Activated naive CD4-positive, alpha-beta T cell treated with anti-CD3 and anti-CD28 coated beads, Interleukin-2, amount 10 ng/mL, durations not matched to agents 7 days and 5 days (primary cell): ENCODE measurements around the gene PLS3.

Experiments
- CTCF ChIA-PET: fragments of 350-600 bp; sonication (Branson Sonifier 250); formaldehyde crosslinking; loops from one replicate; lab custom pipeline; 2021; ENCODE audit warnings: antibody characterized with exemption; lab: Charles Lee
- DNase-seq: peaks from one replicate; pipeline ENCODE4 v3.0.0-alpha.2; 2020
- H3K27ac Mint-ChIP-seq: one replicate; pipeline ENCODE4 v1.8.0; 2021; ENCODE audit warnings: mild to moderate bottlenecking, moderate library complexity, mixed read lengths
- H3K27me3 Mint-ChIP-seq: one replicate; pipeline ENCODE4 v1.8.0; 2021; ENCODE audit warnings: mild to moderate bottlenecking, mixed read lengths
- H3K36me3 Mint-ChIP-seq: one replicate; pipeline ENCODE4 v1.8.0; 2021; ENCODE audit warnings: mixed read lengths
- H3K4me1 Mint-ChIP-seq: one replicate; pipeline ENCODE4 v1.8.0; 2021; ENCODE audit warnings: mixed read lengths
- H3K4me3 Mint-ChIP-seq: one replicate; pipeline ENCODE4 v1.8.0; 2021; ENCODE audit warnings: mild to moderate bottlenecking, moderate library complexity, mixed read lengths
- H3K9me3 Mint-ChIP-seq: one replicate; pipeline ENCODE4 v1.8.0; 2021; ENCODE audit warnings: mixed read lengths

PLS3 gene

GRCh38 chrX:115582616-115583495 is 21.9 kb downstream of the PLS3 start:
- Mint-ChIP-seq H3K27me3 (no peaks in the 10 kb centered on the region), H3K9me3 (no peaks in the 10 kb centered on the region), H3K36me3 (no peaks in the 10 kb centered on the region), H3K4me1 (no peaks in the 10 kb centered on the region), H3K27ac (no peak overlapping the region), H3K4me3 (no peak overlapping the region)
- no peak for DNase-seq
- CTCF ChIA-PET, result no interaction called here

DNA sequence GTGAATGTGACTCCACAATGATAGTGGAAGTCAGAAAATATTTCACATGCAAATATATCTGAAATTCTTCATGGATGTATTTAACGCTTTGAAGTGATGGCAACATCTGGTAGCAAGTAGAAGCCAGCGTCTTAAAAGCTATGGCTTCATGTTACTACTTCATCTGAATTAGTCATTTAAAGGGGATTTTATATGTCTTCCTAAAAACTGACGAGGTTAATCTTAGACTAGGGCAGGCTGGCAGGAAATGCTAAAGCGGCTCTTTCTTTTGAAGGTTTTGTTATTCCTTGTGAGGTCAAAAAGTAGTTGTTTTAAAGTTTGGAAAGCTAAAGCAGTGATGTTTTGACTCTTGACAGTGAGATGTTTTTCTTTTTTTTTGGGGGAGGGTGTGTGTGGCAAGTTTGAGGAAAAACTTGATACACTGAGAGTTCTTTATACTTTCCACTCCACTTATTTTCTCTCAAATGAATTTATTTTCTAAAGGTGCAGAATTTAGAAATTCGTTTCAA is 22.6 kb downstream of the PLS3 start:
- no peaks in the 10 kb centered on the region for H3K4me1 Mint-ChIP-seq
- H3K4me3 Mint-ChIP-seq, result no peak overlapping the region
- no peaks in the 10 kb centered on the region for H3K9me3 Mint-ChIP-seq
- DNase-seq, result no peak
- H3K27ac Mint-ChIP-seq, result no peak overlapping the region
- CTCF ChIA-PET, result no interaction called here
- H3K27me3 Mint-ChIP-seq, result no peaks in the 10 kb centered on the region
- no peaks in the 10 kb centered on the region for H3K36me3 Mint-ChIP-seq

GRCh38 chrX:115584696-115585095 is 23.7 kb downstream of the PLS3 start:
- no peak for DNase-seq
- H3K9me3 Mint-ChIP-seq, result no peaks in the 10 kb centered on the region
- no peak overlapping the region for H3K27ac Mint-ChIP-seq
- H3K27me3 Mint-ChIP-seq, result no peaks in the 10 kb centered on the region
- no peaks in the 10 kb centered on the region for H3K4me1 Mint-ChIP-seq
- H3K36me3 Mint-ChIP-seq, result no peaks in the 10 kb centered on the region
- CTCF ChIA-PET, result no interaction called here
- H3K4me3 Mint-ChIP-seq, result no peak overlapping the region

- H3K27ac Mint-ChIP-seq, result no peak overlapping the region
- no peak for DNase-seq
- CTCF ChIA-PET, result no interaction called here
Observed at GRCh38 chrX:115588179-115588578, 27.2 kb downstream of the PLS3 start.

DNA sequence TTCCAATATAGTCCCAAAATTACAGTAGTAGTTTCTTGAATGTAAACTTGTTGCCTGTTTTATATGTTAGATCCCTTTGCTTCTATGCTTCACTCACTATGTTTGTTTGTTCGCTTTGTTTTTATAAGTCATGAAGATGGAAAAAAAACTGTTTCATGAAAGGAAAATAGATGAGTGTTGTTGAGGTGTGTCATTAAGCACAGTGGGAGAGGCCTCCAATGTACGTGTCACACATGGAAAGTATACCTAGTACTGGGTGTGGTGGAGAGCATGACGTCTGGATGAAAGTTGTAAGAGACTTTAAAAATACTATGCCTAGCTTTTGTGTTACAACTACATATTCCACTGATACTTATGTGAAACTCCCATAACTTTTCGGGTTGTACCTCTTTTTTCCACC is 28.4 kb downstream of the PLS3 start:
- no peaks in the 10 kb centered on the region for H3K27me3 Mint-ChIP-seq
- no peaks in the 10 kb centered on the region for H3K4me1 Mint-ChIP-seq
- H3K4me3 Mint-ChIP-seq, result no peak overlapping the region
- H3K36me3 Mint-ChIP-seq, result no peaks in the 10 kb centered on the region
- CTCF ChIA-PET, result no interaction called here
- H3K9me3 Mint-ChIP-seq, result no peaks in the 10 kb centered on the region
- no peak for DNase-seq
- H3K27ac Mint-ChIP-seq, result no peak overlapping the region

More at GRCh38 chrX:115588179-115588578, 27.2 kb downstream of the PLS3 start:
- Mint-ChIP-seq H3K36me3 (no peaks in the 10 kb centered on the region), H3K27me3 (no peaks in the 10 kb centered on the region), H3K9me3 (no peaks in the 10 kb centered on the region), H3K4me3 (no peak overlapping the region), H3K4me1 (no peaks in the 10 kb centered on the region)

- CTCF ChIA-PET, result no interaction called here
- Mint-ChIP-seq H3K4me3 (no peak overlapping the region), H3K9me3 (no peaks in the 10 kb centered on the region), H3K4me1 (no peaks in the 10 kb centered on the region), H3K27ac (no peak overlapping the region), H3K36me3 (no peaks in the 10 kb centered on the region), H3K27me3 (no peaks in the 10 kb centered on the region)
- no peak for DNase-seq
Observed at GRCh38 chrX:115591420-115591819, 30.4 kb downstream of the PLS3 start.

- H3K9me3 Mint-ChIP-seq, result no peaks in the 10 kb centered on the region
- no peaks in the 10 kb centered on the region for H3K4me1 Mint-ChIP-seq
- H3K27me3 Mint-ChIP-seq, result no peaks in the 10 kb centered on the region
- CTCF ChIA-PET, result no interaction called here
- no peak overlapping the region for H3K4me3 Mint-ChIP-seq
- no peak overlapping the region for H3K27ac Mint-ChIP-seq
- no peak for DNase-seq
- H3K36me3 Mint-ChIP-seq, result no peaks in the 10 kb centered on the region
Observed at GRCh38 chrX:115591856-115592842, 31.2 kb downstream of the PLS3 start.

DNA sequence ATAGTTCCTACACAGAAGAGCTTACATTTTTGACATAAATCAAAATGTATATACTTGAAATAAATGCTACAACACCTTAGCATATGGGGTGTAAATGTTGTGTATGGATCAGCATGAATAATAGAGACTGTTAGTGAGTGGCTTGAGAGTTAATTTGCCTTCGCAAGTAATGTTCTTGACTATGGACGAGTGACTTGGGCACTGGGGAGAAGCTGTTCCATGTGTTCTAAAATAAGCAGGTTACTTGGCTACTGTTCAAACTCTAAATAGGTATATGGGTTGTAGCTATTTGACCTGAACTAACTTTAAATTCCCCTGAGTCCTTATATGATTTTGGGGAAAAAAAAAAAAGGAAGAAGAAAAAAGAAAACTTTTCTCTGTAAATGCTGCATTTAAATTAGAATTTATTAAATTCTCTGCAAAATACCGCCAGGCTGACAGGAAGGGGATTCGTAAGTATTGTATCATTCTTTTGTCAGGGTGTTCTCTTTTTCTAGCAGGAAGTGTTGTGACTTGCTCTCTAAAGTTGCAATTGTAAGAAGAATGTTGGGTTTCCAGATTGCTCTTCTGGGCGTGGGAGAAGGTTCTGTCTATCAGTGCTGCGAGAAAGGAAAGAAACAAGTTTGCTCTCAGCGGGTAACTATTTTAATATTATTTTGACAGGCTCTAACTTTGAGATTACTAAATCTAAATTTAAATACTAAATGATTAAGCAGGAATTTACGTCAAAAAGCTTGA is 32.2 kb downstream of the PLS3 start:
- Mint-ChIP-seq H3K27me3 (no peaks in the 10 kb centered on the region), H3K27ac (no peak overlapping the region), H3K4me3 (no peak overlapping the region), H3K4me1 (no peaks in the 10 kb centered on the region), H3K36me3 (no peaks in the 10 kb centered on the region), H3K9me3 (no peaks in the 10 kb centered on the region)
- CTCF ChIA-PET, result no interaction called here
- DNase-seq, result no peak

DNA sequence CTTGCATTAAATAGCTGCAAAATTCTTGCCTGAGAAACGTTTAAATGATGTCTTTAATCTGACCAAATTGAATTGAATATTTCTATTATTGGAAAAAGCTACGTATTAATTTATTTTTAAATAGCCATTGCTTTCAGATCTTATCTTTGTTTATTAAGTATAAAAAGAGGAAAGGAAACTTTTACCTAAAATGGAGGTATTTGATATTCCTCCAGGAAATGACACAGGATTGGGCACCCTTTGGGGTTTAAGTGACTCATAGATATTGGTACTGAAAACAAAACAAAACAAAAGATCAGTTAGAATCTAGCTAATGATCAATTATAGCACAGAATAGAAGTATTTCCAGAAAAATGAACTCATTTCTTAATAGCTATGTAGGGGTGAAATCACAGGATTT is 34.1 kb downstream of the PLS3 start:
- Mint-ChIP-seq H3K4me3 (no peak overlapping the region), H3K36me3 (no peaks in the 10 kb centered on the region), H3K27me3 (no peaks in the 10 kb centered on the region), H3K27ac (no peak overlapping the region), H3K9me3 (no peaks in the 10 kb centered on the region), H3K4me1 (no peaks in the 10 kb centered on the region)
- no peak for DNase-seq
- CTCF ChIA-PET, result no interaction called here

DNA sequence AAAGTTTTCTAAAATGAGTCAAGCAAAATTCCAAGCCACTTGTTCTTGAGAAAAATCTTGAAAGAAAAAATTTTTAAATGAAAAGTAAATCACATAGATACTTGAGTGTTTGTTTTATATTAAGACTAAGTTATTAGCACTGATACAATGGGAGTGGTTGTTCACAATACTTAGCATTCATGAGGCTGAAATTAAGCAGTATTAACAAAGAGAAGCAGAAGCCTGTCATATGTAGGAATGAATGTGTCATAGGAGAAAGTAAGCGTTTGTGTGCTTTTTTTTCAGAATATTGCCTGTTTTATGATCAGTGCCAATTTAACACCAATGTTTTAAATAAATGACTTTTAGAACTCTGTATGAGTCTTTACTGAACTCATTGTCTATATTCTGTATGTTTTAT is 37.6 kb downstream of the PLS3 start:
- Mint-ChIP-seq H3K4me3 (no peak overlapping the region), H3K36me3 (no peaks in the 10 kb centered on the region), H3K4me1 (no peaks in the 10 kb centered on the region), H3K27ac (no peak overlapping the region), H3K27me3 (no peaks in the 10 kb centered on the region), H3K9me3 (no peaks in the 10 kb centered on the region)
- no peak for DNase-seq
- CTCF ChIA-PET, result no interaction called here

GRCh38 chrX:115602308-115602707 is 41.3 kb downstream of the PLS3 start:
- CTCF ChIA-PET, result no interaction called here
- no peaks in the 10 kb centered on the region for H3K27me3 Mint-ChIP-seq
- H3K36me3 Mint-ChIP-seq, result no peaks in the 10 kb centered on the region
- no peaks in the 10 kb centered on the region for H3K4me1 Mint-ChIP-seq
- no peak overlapping the region for H3K4me3 Mint-ChIP-seq
- H3K9me3 Mint-ChIP-seq, result no peaks in the 10 kb centered on the region
- H3K27ac Mint-ChIP-seq, result no peak overlapping the region
- no peak for DNase-seq

DNA sequence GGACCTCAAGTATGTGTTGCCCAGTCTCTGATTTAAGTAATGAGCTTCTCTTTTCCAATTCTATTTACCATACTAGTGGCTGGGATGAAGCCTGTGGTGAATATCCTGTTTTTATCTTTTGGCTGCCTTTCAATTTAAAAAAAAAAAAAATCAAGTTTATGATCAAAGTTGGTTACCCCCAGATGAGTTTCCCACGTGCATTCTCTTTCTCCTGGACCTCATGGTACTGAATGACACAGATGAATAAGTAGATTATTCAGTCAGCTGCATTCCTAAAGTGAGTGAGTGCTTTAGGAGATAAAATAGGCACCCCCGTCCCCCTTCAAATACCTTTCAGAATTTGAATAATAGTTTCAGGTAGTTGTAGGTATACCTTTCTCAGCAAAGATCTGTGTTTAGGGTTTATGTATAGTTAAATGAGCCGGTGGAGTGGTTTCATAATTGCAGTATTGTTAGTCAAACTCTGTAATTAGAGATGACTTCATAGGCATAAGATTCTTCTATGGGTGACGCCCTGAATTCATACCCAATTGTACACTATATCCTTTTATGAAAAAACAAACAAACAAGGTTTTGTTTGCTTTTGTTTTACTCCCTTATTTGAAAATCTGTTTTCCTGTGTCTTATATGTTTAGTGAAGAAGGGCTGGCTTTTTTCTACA is 41.9 kb downstream of the PLS3 start:
- Mint-ChIP-seq H3K4me1 (no peaks in the 10 kb centered on the region), H3K9me3 (no peaks in the 10 kb centered on the region), H3K27me3 (no peaks in the 10 kb centered on the region), H3K27ac (no peak overlapping the region), H3K4me3 (no peak overlapping the region), H3K36me3 (no peaks in the 10 kb centered on the region)
- no peak for DNase-seq
- CTCF ChIA-PET, result no interaction called here

DNA sequence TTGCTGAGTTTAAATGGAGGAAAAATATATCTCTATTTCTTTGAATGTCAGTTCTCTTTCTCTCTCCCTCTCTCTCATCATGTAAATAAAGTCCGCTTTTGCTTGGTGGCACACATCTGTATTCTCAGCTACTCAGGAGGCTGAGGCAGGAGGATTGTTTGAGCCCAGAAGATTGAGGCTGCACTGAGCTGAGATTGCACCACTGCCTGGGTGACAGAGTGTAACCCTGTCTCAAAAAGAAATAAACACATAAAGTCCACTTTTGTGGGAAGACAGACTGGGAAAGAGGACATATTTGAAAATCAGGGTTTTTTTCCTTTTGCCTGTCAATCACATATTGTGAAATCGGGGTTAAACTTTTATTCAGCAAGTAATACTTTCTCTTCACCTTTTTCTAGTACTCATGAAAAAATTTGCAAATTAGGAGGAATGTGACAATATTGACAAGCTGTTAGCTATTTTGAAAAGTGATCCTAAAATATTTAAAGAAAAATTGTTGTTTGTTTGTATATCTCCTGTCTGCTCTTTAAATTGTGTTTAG is 42.6 kb downstream of the PLS3 start:
- Mint-ChIP-seq H3K36me3 (no peaks in the 10 kb centered on the region), H3K27ac (no peak overlapping the region), H3K9me3 (no peaks in the 10 kb centered on the region), H3K4me1 (no peaks in the 10 kb centered on the region), H3K27me3 (no peaks in the 10 kb centered on the region), H3K4me3 (no peak overlapping the region)
- CTCF ChIA-PET, result no interaction called here
- no peak for DNase-seq
